ENCODE data around the gene FNBP1.
"Not testable (repeated sequence)": the region's sequence is repeated elsewhere in the genome, so short reads cannot be mapped to it uniquely, and the experiment has no call there.

DNA sequence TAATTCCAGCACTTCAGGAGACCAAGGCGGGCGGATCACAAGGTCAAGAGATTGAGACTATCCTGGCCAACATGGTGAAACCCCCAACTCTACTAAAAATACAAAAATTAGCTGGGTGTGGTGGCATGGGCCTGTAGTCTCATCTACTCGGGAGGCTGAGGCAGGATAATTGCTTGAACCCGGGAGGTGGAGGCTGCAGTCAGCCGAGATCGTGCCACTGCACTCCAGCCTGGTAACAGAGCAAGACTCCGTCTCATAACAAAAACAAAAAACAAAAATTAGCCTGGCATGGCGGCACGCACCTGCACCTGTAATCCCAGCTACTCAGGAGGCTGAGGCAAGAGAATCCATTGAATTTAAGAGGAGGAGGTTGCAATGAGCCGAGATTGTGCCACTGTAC is 33.4 kb downstream of the FNBP1 start:
- TF ChIP-seq, protein P1, sequence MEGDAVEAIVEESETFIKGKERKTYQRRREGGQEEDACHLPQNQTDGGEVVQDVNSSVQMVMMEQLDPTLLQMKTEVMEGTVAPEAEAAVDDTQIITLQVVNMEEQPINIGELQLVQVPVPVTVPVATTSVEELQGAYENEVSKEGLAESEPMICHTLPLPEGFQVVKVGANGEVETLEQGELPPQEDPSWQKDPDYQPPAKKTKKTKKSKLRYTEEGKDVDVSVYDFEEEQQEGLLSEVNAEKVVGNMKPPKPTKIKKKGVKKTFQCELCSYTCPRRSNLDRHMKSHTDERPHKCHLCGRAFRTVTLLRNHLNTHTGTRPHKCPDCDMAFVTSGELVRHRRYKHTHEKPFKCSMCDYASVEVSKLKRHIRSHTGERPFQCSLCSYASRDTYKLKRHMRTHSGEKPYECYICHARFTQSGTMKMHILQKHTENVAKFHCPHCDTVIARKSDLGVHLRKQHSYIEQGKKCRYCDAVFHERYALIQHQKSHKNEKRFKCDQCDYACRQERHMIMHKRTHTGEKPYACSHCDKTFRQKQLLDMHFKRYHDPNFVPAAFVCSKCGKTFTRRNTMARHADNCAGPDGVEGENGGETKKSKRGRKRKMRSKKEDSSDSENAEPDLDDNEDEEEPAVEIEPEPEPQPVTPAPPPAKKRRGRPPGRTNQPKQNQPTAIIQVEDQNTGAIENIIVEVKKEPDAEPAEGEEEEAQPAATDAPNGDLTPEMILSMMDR (IDR thresholded peaks at IDR 0.05; ENCODE audit: low read depth, low read length): not testable (repeated sequence)
- not testable (repeated sequence) for TF ChIP-seq POLR2A (IDR thresholded peaks at IDR 0.05; ENCODE audit: extremely low read depth, insufficient read length); MYC (IDR thresholded peaks at IDR 0.05; ENCODE audit: low read depth, low read length)
- TF ChIP-seq, protein P2, sequence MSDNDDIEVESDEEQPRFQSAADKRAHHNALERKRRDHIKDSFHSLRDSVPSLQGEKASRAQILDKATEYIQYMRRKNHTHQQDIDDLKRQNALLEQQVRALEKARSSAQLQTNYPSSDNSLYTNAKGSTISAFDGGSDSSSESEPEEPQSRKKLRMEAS (IDR thresholded peaks at IDR 0.05; ENCODE audit: low read depth, low read length): not testable (repeated sequence)
